Measurements from ENCODE around the gene UBXN2A.
A peak's percentile ranks its signal among the peaks of the same experiment; 100 is the strongest.

UBXN2A gene

DNA sequence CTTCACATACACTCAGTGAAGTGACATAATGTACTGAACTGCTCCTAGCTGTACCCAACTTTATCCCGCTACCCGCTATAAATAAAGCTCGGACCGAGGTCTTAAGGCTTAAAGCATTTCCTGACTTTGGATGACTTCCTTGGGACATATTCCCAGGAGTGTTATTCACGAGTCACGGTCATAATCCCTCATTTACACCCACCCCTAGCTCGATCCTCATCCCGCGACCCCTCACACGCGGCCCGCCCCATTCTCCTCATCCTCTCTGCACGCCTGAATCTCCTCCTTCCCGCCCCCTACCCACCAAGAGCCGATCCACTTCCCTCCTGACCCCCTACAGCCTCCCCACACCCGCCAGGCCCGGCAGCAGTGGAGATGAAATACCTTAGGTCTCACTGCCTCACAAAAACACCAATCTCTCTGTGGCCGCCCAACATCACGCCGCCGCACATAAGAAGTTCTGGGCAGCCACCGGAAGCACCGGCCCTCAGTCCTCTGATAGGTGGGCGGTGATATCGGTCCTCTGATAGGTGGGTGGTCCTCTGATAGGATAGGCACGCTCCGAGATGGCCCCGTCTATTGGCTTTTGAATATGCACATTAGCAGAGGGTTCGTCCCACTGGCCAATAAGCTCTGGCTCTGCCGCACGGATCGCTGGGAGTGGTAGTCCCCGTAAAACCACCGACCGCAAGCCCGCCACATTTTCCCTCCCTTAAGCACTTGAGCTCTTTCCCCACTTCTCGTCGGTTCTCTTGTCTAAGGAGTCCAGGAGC lies 106.9 kb downstream of the UBXN2A start, which contains the start of gene WDCP:
WDCP (minus strand) TSS at position 462 of the 773 bp plus-strand sequence. CDS start 7,897 bp downstream, outside the sequence.
- peak; percentile 91 for DNase-seq

DNA sequence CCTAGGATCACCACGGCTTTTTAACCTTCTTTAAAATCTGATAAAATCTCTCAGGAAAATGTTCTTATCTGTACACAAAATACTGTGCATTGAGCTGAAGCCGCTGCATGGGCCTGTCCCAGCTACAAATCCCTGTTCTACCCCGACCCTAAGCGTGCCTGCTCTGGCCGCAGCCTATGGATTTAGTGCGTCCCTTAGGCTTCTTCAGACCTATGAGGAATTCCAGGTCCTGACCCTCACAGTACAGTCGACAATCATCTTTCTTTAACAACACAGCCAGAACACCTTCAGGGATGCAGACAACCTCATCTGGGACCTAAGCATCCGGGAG lies 107.4 kb downstream of the UBXN2A start:
- DNase-seq: no peak

DNA sequence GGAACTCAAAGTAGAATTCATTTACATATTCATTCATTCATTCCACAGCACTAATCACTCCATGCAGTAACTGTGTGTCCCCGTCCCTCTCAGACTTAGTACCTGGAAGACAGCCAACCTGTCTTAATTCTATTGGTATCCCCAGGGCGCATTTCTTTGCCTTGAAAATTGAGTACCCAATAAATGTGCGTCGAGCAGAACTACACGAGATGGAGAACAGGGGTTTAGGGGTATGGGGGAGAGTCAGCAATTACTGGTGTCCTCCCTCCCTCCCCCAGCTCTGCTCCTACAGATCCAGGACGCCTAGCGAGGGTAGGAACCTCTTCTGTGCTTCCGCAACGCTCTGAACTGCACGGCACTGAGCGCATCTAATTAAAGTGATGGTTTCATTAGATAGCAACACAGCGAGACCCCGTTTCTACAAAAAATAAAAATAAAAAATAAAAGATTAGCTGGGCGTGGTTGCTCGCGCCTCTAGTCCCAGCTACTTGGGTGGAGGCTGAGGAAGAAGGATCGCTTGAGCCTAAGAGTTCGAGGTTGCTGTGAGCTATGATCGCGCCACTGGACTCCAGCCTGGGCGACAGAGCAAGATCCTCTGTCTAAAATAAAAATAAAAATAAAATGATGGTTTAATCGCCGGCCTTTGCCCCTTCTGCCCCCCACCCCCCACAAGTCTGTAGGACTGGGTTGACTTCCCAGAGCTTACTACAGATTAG lies 108.7 kb downstream of the UBXN2A start:
- no peak for DNase-seq

DNA sequence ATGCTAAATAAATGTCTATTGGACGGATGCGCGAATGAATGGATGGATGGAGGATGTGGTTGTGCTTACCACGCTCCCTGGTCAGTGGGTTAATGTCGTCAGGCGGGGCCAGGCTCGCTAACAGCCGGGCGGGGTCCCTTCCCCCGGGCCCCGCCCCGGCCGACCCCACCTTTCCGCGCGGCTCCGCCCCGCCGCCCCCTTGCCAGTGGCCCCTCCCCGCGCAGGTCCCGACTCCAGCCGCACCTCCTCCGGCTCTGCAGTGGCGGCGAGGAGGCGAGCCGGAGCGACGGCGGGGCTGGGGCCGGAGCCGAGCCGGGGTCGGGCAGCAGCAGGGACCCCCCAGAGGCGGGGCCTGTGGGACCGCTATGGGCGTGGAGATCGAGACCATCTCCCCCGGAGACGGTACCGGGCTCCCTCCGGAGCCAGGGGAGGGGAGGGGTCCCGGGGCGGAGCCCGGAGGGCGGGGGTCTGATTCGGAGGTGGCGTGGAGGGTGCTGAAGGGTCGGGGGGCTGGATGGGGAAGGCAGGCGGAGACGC lies 109.3 kb downstream of the UBXN2A start, which contains the start of gene FKBP1B:
FKBP1B (plus strand) TSS at position 257 of the 537 bp plus-strand sequence; CDS start at position 366, 109 bp downstream.
- peak; percentile 39 for DNase-seq

DNA sequence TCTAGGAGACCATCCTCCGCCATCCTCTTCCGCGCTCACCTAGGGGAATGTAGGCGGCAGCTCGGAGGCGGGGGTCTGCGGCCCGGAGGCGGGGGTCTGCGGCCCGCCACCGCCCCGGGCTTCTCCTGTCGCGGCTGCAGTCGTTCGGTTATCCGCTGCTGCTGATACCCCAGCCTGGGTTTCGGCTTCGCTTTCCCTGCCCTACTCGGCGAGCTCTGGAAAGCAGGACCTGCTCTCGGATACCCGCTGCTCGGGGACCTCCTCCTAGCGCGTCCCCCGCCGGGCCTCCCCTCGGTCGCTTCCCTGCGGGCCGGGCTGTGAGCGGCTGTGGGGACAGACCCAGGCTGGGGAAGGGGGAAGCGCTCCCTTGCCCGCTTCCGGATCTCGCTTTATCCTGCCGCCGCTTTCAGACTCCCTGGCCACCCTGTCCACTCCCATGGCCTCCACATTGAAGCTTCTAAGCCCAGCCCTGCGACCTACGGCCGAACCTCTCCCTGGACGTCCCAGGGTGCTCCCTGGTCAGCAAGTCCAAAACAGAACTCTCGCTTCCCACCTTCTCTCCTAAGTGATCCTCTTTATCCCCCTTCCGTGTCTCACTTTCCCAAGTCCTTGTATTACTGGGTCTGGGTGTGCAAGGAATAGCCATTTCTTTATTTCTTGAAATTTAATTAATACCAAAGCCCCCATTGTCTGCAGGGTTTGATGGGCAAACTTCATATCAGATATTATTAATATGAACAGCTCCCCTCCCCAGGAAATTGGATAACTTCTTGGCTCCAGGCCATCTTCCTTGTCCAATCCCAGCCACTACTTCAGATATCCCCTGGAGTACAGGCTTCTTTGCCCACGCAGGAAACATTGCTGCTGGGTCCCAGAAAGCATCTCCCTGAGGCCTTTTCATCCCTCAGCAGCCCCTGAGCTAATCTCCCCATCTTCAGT lies 110.0 kb downstream of the UBXN2A start:
- DNase-seq: no peak

DNA sequence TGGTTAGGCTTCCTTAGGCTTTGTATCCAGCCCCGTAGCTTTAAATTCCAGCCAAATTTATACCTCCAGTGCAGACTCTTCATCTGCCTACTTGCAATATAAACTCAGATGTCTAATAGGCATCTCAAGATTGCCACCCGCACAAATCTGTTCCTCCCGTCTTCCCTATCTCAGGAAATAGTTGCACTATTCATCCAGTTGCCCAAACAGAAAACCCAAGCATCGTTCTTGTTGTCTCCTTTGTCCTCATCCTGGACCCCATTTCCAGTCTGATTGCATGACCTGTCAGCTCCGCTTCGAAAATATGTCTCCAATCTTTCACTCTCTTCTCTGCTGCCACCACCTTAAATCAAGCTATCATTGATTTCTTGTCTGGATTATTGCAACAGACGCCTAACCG lies 111.6 kb downstream of the UBXN2A start:
- no peak for DNase-seq

DNA sequence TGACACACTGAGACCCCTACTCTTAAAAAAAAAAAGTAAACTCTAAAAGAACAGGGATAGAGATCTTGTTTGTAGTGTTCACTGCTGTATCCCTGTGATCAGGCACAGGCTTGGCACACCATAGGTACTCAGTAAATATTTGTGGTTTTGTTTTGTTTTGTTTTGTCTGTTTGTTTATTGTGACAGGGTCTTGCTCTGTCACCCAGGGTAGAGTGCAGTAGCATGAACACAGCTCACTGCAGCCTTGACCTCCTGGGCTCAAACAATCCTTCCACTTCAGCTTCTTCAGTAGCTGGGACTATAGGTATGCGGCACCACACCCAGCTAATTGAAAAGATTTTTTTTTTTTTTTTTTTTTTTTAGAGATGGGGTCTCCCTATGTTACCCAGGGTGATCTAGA lies 112.7 kb downstream of the UBXN2A start:
- no peak for DNase-seq
